HUDEP-2 (cell line): Measurements from ENCODE around the gene EXOC8.
"Not testable (repeated sequence)": the region's sequence is repeated elsewhere in the genome, so short reads cannot be mapped to it uniquely, and the experiment has no call there.

ENCODE experiments used
- DNase-seq, 76 experiments: peaks; one replicate each; lab custom pipeline; 2025; ENCODE audit not compliant: unreplicated experiment in 76 of 76; lab: John Stamatoyannopoulos, UW

EXOC8 gene

DNA sequence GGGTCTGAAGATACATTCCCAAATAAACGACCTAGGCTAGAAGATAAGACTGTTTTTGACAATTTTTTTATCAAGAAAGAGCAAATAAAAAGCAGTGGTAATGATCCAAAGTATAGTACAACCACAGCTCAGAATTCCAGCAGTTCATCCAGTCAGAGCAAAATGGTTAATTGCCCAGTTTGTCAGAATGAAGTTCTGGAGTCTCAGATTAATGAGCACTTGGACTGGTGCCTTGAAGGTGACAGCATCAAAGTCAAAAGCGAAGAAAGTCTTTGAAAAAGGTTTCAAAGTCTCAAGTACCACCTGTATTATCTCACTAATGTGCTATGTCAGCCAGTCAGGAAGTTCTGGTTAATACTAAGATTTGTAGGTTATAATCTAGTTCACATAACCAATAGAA, 15.4 kb upstream of the EXOC8 start:
- no peak for DNase-seq

DNA sequence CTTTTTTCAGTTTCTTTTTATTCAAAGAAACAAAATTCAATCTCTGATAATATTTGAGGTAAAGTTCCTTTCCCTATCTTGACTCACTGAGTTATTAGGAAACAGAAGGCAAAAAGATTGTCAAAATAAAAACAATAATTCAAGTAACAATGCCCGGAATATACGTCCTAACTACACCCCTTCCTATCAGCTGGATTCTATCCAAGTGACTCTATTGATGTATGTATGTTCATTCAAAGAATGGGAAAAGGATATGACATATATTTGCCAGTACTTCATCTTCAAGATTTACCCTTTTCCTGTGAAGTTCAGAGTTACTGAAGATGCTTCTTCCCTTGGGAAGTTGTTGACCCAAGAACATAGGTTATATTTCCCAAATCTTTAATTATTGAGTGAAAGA, 14.2 kb upstream of the EXOC8 start:
- DNase-seq, result no peak

DNA sequence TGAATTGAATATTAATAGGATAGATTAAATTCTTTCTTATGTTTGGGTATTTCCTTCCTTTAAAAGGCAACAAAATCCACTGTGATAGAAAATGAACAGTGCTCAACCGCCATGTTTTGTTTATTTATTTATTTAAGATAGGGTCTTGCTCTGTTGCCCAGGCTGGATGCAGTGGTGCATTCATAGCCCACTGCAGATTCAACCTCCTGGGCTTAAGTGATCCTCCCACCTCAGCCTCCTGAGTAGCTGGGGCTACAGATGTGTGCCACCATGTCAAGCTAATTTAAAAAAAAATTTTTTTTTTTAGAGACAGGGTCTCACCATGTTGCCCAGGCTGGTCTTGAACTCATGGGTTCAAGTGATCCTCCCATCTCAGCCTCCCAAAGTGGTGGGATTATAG, 11.2 kb upstream of the EXOC8 start:
- DNase-seq, result not testable (repeated sequence)

DNA sequence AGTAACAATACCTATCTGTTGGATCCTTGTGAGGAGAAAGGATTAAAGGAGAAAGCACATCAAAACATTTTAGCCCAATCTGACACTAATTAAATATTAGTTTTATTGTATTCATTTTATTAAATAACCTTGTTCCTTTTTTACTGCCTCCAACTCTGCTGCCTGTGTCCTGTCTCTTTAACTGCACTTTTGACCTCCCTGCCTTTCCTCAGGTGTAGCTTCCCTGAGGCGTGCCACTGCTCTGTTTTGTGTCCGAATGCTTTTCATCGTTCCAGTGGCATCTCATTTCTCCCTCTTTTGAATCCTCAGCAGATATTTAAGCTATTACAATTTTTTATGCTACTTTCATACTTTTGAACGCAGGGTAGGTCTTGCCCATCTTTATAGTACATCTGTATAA, 10.8 kb upstream of the EXOC8 start:
- DNase-seq, result no peak

DNA sequence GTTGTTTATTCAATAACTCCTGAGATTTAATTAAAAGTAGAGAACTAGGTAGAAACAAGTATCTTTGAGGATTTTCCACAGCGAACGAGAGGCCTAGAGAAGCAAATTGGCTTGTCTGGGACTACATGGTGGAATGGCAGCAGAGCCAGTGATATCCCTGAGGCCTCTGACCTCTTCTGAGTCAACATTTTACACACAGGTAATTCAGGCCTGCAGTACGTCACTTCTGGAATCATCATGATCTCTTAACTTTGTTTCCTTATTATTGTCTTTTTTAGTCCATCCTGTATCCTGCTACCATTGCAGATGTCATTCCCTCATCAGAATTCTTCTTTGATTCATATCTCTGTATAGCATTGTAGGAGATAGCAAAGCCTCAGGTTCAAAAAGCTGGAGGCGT, 10.3 kb upstream of the EXOC8 start:
- no peak for DNase-seq

DNA sequence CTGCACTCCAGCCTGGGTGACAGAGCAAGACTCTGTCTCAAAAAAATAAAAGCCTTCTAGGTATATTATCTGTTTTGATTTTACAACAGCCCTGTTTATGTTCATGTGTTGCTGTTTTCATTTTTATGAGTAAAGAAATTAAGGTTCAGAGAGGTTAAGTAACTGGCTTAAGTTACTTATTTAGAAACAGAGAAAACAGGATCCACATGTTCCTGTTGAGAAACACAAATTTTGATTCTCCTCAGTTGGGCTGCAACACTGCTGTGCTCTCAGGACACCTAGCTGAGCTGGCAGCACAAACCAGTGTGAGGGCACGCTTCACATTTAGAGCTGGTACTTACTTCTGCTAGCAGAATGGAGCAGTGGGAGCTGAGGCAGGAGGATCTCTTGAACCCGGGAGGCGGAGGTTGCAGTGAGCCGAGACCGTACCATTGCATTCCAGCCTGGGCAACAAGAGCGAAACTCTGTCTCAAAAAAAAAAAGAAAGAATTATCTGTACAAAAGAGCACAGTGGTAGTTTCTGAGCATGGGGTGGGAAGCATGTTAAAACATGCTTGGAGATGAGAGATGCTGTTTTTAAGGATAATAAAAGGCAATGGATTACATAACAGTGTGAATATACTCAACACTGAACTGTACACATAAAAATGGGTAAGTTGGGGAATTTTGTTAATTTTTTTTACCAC, 2.8 kb upstream of the EXOC8 start:
- no peak for DNase-seq

DNA sequence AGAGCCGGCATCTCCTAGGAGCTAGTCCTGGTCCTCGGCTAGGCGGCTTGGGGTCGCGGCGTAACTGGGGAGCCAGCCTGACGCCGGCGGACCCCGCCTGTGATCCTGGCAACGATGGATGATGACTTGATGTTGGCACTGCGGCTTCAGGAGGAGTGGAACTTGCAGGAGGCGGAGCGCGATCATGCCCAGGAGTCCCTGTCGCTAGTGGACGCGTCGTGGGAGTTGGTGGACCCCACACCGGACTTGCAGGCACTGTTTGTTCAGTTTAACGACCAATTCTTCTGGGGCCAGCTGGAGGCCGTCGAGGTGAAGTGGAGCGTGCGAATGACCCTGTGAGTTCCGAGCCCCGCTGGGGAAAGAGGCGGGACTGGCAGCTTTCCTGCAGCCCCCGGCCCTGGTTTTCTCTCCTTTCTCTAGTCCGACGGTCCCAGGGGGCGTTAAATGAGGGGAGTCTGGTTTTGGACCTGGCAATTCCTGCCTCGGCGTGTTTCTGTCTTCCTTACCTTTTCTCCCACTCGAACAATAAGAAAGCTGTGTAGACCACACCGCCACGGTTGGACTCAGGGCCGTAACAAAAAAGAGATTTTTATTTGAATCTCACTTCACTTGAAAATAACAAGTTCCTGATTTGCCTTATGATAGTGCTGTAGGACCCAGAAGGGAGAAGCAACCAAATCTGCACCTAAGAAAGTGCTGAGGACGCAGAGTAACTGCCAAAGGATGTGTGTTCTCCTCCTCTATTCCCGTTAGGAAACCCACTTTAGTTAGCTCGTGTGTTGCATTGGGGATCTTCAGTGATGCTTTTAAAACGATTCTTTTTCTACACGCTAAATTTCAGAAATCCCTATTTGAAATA, 847 bp upstream of the EXOC8 start, which contains the start of gene SPRTN:
SPRTN (plus strand) TSS at position 24 of the 859 bp plus-strand sequence; CDS start at position 115, 91 bp downstream.
- peak in 1 of 76 experiments; percentile 27 for DNase-seq

DNA sequence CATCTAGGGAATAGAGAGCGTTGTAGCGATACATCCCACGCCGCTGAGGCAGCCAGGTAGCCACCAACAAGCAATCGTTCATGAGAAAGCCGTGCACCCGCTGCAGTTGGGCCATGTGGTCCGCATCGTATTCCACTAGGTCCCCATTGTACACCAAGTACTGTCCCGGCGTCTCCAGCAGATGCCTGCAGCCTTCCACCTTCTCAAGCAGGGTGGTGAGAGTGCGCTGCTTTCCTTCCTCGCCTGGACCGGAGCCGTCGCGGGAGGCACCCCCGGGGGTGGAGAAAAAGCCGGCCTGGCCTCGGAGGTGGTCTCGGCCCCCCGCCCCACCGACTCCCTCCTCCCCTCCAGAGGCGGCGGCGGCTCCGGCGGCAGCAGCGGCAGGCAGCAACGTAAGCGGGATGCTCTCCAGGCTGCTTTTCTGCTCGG, 595 bp downstream of the EXOC8 start:
- peak in 5 of 76 experiments; percentile 17 to 49 (median 33) for DNase-seq

DNA sequence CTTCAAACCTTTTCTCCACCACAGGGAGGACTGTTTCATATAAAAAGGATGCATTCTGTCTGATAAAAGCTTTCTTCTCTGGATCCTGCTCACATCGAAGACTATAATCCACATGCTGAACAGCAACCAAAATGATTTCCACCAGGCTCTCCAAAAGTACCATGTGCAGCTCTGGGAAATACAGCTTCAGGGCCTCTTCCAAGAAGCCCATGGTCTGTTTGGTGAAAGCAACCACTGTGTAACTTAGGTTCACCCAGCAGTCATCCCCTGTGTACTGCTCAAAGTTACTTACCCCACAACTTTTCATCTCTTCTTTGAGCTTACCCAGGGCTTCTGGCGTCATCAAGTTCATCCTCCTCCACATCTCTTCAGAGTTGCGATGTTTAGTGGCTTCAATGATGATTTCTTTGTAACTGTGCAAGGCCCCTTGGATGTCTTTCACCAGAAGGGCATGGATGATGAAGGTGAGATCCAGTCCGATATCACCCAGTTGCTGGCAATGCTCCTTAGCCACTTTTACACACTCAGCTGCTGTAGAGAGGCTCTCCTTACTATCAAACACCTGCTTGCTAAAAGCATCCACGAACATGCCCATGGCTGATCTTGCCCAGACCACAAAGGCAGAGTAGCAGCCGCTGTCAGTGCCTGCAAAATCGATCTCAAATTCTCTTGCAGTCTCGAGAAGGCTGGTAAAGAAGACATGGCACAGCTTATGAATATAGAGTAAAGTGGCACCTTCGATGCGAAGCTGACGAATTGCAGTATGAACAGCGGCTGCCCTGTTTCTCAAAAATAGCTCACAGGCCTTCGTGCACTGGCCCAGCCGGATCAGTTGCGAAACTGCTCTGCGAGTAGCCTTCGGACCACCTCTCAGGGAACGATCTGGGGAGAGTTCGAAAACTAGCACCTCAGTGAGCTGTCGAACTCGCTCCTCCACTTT, 1.7 kb downstream of the EXOC8 start:
- peak in 4 of 76 experiments; percentile 1 to 26 (median 5) for DNase-seq

DNA sequence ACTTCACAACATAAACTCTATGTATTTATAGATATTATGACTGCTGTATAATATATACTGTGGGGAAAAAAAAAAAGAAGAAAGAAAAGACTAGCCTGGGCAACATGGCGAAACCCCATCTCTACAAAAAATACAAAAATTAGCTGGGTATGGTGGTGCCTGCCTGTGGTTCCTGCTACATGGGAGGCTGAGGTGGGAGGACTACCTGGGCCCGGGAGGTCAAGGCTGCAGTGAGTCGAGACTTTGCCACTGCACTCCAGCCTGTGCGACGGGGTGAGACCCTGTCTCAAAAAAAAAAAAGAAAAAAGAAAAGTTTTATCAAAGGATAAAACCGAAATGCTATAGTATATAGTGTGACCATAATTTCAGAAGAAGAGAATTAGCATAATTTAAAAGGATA, 2.7 kb downstream of the EXOC8 start:
- no peak for DNase-seq

DNA sequence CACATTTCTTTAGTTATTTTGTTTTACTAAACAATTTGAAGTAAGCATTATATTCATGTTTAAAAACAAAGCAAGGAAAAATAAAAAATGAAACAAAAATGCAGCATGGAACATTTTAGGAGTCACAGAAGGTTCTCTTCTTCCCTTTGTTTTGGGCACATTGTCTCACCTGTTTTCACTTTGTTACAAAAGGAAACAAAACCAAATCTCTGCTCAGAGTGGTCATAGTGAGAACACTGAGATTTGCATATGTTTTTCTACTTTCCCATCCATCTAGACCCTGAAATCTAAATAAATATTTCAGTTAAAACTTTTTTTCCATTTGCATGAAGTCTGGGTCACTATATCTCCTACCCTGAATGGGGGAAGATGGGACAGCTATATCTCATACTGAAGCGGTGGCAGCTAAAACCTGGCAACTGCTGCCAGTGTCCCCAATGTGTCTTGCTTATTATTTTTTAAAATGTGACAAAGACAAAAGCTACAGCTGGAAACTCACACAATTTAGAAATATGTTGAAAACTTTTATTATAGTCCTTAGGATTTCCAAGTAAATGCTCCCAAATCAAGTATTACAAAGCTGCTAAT, 3.5 kb downstream of the EXOC8 start:
- no peak for DNase-seq

DNA sequence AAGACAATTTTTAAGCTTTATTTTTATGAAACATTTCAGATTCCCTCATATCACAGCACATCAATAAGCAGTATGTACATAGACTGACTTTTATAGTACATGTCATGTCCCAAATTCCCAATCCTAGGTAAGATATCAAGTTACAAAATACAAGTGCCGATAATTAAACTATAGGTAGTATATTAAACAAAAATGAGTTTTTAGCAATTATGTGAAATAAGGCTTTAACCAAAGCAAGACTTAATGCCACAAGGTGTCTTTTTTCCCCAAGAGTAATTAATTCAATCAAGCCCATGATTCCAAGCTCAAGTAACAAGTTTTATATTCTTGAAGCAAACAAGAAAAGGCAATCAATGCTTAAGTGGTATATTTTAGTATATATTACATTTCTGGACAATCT, 4.9 kb downstream of the EXOC8 start:
- DNase-seq, result no peak

DNA sequence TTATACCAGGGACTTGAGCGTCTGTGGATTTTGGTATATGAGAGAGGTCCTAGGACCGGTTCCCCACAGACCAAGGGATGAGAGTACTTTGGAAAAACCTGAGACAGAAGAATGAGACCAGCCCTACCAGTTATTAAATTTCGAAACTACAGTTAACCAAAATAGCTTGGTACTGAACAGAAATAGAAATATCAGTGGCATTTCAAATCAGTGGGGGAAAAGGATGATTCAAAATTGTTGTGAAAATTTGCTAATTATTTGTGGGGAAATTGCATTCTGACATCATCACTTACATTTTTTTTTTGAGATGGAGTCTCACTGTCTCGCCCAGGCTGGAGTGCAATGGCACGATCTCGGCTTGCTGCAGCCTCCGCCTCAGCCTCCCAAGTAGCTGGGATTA, 8.2 kb downstream of the EXOC8 start:
- no peak for DNase-seq

DNA sequence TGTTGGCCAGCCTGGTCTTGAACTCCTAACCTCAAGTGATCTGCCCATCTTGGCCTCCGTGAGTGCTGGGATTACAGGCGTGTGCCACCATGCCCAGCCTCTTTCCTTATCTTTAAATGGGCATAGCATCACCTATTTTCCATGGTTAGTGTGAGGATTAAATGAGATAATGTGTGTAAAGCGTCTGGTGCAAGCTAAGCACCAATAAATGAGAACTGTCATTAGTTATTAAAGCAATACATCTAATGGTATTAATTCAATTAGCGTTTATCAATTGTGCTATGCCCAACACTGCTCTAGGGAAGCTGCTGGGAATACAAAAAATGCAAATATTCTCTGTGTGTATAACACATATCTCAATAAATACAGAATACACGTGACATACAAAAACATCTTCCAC, 10.0 kb downstream of the EXOC8 start:
- DNase-seq, result no peak

DNA sequence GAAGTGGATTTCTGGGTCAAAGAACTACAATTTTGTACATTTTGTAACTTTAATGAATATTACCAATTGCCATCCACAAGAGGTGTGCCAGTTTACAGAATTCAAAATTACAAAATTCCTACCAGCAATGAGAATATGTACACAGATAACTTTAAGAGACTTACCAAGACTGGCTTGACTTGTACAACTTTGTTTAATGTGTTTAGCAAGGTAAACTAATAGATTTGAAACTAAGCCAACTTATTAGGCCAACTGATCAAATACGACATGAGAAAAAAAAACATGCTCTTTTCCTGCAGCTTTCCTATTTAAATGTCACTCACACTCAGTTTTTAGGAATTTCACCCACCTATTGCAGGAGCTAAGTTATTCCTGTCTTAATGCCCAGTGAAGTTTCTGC, 11.4 kb downstream of the EXOC8 start:
- no peak for DNase-seq

DNA sequence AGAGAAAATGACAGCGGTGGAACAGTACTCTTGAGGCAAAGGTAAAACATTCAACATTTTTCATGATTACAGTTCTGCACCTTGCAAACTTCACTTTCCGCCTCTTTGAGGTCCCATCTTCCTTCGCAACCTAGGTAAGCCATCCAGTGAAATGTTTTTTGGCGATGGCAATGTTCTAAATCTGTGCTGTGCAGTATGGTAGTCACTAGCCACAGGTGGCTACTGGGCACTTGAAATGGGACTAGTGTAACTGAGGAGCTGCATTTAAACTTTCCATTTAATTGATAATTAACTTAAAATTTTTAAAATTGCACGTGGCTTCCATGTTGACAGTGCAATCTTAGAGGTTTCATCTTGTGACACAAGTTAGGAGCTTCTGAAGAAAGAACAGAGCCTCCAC, 13.0 kb downstream of the EXOC8 start:
- DNase-seq, result no peak

DNA sequence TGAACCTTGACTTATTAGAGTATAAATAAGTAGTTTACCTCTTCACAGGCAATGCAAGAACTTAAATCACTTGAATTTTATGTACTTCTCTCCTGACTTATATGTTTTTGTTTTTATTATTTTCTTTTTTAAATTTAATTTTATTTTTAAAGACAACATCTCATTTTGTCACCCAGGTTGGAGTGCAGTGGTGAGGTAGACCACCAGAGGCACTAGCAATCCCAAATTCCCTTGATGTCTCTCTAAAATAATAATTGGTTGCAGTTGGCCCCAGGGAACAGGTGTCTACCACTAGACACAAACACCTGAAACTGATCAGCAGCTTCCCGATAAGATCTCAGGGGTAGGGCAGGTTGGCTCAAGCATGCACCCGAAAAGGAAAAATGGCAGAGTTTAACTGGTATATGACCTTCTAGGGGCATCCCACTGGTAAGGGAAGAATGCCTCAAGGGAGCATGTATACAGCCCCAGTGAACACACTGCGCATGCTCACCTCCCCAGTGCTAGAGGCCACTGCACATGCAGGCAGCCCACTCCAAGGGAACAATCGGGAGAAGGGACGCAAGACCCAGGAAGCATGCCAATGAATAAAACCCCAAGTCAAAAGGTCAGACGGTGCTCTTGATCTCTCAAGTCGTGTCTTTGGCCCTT, 14.6 kb downstream of the EXOC8 start:
- DNase-seq, result no peak

DNA sequence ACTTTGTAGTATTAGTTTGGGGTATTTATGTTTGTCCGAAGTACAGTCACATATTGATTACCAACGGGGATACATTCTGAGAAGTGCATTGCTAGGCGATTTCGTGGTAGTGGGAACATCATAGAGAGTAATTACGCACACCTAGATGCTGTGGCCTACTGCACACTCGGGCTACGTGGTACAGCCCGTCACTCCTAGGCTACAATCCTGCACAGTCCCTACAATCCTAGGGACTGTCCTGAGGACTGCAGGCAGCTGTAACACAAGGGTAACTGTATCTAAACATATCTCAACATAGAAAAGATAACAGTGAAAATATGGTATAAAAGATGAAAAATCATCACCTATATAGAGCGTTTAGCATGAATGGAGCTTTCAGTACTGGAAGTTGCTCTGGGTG, 18.6 kb downstream of the EXOC8 start:
- no peak for DNase-seq

DNA sequence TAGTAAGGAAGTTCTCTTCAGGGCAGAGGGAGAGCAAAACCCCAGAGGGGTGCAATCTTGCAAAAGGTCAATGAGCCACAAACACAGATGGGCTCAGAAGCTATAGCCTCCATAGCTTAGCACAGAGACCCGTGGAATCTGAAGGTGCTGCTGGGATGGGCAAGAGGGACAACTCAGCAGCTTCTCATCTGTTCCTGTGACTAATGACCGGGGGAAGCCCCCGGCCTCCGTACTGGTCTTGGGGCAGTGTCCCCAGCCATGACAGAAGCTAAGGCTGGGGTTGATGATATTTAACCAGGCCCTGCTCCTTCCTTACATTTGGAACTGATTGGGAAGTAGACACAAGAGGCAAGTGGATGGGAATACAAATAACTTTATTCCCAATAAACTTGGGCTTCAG, 19.1 kb downstream of the EXOC8 start:
- no peak for DNase-seq

DNA sequence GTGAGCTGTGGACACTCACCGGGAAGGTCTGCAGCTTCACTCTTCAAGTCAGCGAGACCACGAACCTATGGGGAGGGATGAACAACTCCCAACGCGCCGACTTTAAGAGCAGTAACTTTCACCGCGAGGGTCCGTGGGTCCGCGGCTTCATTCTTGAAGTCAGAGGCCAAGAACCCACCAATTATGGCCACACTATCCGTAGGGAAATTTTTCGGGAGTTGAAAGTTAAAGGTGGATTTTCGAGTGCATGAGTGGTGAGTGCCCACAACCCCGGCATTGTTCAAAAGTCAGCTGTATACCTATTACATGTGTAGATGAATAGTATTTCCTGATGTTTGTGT, 19.7 kb downstream of the EXOC8 start:
- no peak for DNase-seq
